ENCODE measurements around the gene MRNIP.

GRCh38 chr5:179870403-179870903 lies 11.8 kb upstream of the MRNIP start:
- no peak for TF ChIP-seq EZH2 (IDR thresholded peaks at IDR 0.05; ENCODE audit: borderline replicate concordance, low read length)
- TF ChIP-seq CTCF (conservative IDR thresholded peaks at IDR 0.05 in 1 of 2, IDR thresholded peaks at IDR 0.05 in 1 of 2; ENCODE audit: extremely low read depth in 1 of 2, insufficient read depth in 1 of 2, low read depth in 1 of 2, low read length in 2 of 2) = no peak

Measured in mammary epithelial cell (primary cell).